Endodermal cell (in vitro differentiated cells): ENCODE measurements around the gene STARD6. TPM values are rescaled to one million over a fixed set of nuclear protein-coding genes. Genes with fewer than 3 reads are reported as not detected.
"Not testable (repeated sequence)": the region's sequence is repeated elsewhere in the genome, so short reads cannot be mapped to it uniquely, and the experiment has no call there.

ENCODE experiments used
- DNase-seq: peaks from one replicate; pipeline ENCODE4 v3.0.0-alpha.2; 2017
- H3K27ac ChIP-seq: 2 replicates; pipeline ENCODE4 v1.5.1; 2013; ENCODE audit warnings: mild to moderate bottlenecking, low read depth, low read length, moderate library complexity
- H3K27me3 ChIP-seq: 2 replicates; pipeline ENCODE4 v1.6.1; 2013; ENCODE audit warnings: mild to moderate bottlenecking, low read length, moderate library complexity; ENCODE audit not compliant: insufficient read depth, control insufficient read depth, poor library complexity, severe bottlenecking
- H3K36me3 ChIP-seq: 2 replicates; pipeline ENCODE4 v1.7.0; 2013; ENCODE audit warnings: mild to moderate bottlenecking, low read length, moderate library complexity; ENCODE audit not compliant: control insufficient read depth, insufficient read depth
- H3K4me1 ChIP-seq: one replicate; pipeline ENCODE4 v1.7.0; 2013; ENCODE audit warnings: low read length; ENCODE audit not compliant: control insufficient read depth, insufficient read depth
- H3K4me3 ChIP-seq: 2 replicates; pipeline ENCODE4 v1.5.1; 2013; ENCODE audit warnings: mild to moderate bottlenecking, low read length, moderate library complexity
- H3K9ac ChIP-seq: 2 replicates; pipeline ENCODE4 v1.6.1; 2013; ENCODE audit warnings: mild to moderate bottlenecking, low read length, moderate library complexity; ENCODE audit not compliant: poor library complexity, severe bottlenecking; ENCODE audit errors: extremely low read depth
- H3K9me3 ChIP-seq: 2 replicates; pipeline ENCODE4 v1.6.1; 2013; ENCODE audit warnings: mild to moderate bottlenecking, low read length, moderate library complexity; ENCODE audit not compliant: control insufficient read depth
- H3K27ac Mint-ChIP-seq: 2 replicates; pipeline ENCODE4 v1.8.0; 2020; ENCODE audit warnings: mixed read lengths
- H3K27me3 Mint-ChIP-seq: 2 replicates; pipeline ENCODE4 v1.8.0; 2021; ENCODE audit warnings: mild to moderate bottlenecking, mixed read lengths; ENCODE audit not compliant: insufficient read depth
- H3K36me3 Mint-ChIP-seq: 2 replicates; pipeline ENCODE4 v1.8.0; 2020; ENCODE audit warnings: low read depth, mixed read lengths
- H3K4me1 Mint-ChIP-seq: 2 replicates; pipeline ENCODE4 v1.8.0; 2020; ENCODE audit warnings: mixed read lengths
- H3K4me3 Mint-ChIP-seq: 2 replicates; pipeline ENCODE4 v1.8.0; 2020; ENCODE audit warnings: mild to moderate bottlenecking, moderate library complexity, mixed read lengths
- H3K9me3 Mint-ChIP-seq: 2 replicates; pipeline ENCODE4 v1.8.0; 2020; ENCODE audit warnings: mild to moderate bottlenecking, mixed read lengths
- CTCF ChIP-seq: fragments of 200-600 bp; sonication (generic); conservative IDR thresholded peaks from 2 replicates; pipeline ENCODE4 v1.5.0; 2021; ENCODE audit warnings: antibody characterized with exemption, mild to moderate bottlenecking
- WGBS, 2 experiments: methylation state at CpG; one replicate each; pipeline versions ENCODE4 v1.1.5 to v1.1.7; 2013; ENCODE audit warnings: missing lambda C conversion rate in 2 of 2, mixed read lengths in 1 of 2; ENCODE audit not compliant: insufficient coverage in 1 of 2, insufficient read length in 1 of 2; 5-methylcytosine and 5-hydroxymethylcytosine counted together
- total RNA-seq, 2 donors: library from RNA; stranded (reverse); fragmentation: NEBNext Ultra II Directional in 1 of 2; extraction: Animal tissue kit (Norgen Biotek cat#: 25700) in 1 of 2; gene quantifications; 2 replicates in 1 of 2; 3 replicates in 1 of 2; pipeline ENCODE4 v1.2.1, GENCODE V29; 2021

Gene STARD6
- total RNA-seq, 2 donors from 2014 or later = not detected

GRCh38 chr18:54323970-54324369 lies 33.7 kb downstream of the STARD6 start:
- H3K27ac Mint-ChIP-seq = no peak overlapping the region
- TF ChIP-seq CTCF = no peak
- H3K27me3 ChIP-seq = no peaks in the 10 kb centered on the region
- H3K4me3 ChIP-seq = no peak overlapping the region
- no peaks in the 10 kb centered on the region for H3K27me3 Mint-ChIP-seq
- no peaks in the 10 kb centered on the region for H3K36me3 ChIP-seq
- H3K9ac ChIP-seq = no peak overlapping the region
- no peak overlapping the region for H3K27ac ChIP-seq
- no peak for DNase-seq
- no peaks in the 10 kb centered on the region for H3K9me3 Mint-ChIP-seq
- H3K4me1 Mint-ChIP-seq = no peaks in the 10 kb centered on the region
- H3K4me3 Mint-ChIP-seq = no peak overlapping the region
- H3K9me3 ChIP-seq = no peaks in the 10 kb centered on the region
- 98% methylated on average over 2 of the region's 2 CpGs; no CpG with 5 or more reads in 1 of the 2 experiments for WGBS, 2 experiments
- no peaks in the 10 kb centered on the region for H3K36me3 Mint-ChIP-seq
- no peaks in the 10 kb centered on the region for H3K4me1 ChIP-seq

DNA sequence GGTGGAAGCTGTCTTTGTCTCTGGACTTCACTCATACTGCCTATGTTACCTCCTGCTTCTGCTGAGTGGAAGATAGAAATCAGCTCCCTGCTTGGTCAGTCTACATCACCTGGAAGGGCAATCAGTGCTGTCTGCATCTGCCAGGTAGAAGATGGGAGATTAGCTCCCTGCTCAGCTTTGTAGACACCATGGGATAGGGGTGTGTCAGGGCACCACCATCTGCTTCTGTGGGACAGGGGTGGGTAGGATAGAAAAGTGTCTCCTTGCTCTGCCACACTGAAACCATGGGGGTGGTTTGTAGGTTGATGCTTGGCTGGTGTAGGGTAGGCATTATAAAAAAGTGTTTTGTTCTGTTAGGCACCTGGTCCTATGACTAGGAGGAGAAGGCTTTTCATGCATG lies 34.1 kb downstream of the STARD6 start:
- H3K27me3 Mint-ChIP-seq = no peaks in the 10 kb centered on the region
- H3K36me3 ChIP-seq = no peaks in the 10 kb centered on the region
- no peak overlapping the region for H3K4me3 Mint-ChIP-seq
- no peak overlapping the region for H3K27ac Mint-ChIP-seq
- H3K36me3 Mint-ChIP-seq = no peaks in the 10 kb centered on the region
- H3K9me3 Mint-ChIP-seq = no peaks in the 10 kb centered on the region
- H3K4me1 ChIP-seq = no peaks in the 10 kb centered on the region
- no peak overlapping the region for H3K9ac ChIP-seq
- no peak overlapping the region for H3K4me3 ChIP-seq
- H3K9me3 ChIP-seq = no peaks in the 10 kb centered on the region
- H3K27me3 ChIP-seq = no peaks in the 10 kb centered on the region
- no peak overlapping the region for H3K27ac ChIP-seq
- no peaks in the 10 kb centered on the region for H3K4me1 Mint-ChIP-seq
- DNase-seq = no peak
- TF ChIP-seq CTCF = no peak

DNA sequence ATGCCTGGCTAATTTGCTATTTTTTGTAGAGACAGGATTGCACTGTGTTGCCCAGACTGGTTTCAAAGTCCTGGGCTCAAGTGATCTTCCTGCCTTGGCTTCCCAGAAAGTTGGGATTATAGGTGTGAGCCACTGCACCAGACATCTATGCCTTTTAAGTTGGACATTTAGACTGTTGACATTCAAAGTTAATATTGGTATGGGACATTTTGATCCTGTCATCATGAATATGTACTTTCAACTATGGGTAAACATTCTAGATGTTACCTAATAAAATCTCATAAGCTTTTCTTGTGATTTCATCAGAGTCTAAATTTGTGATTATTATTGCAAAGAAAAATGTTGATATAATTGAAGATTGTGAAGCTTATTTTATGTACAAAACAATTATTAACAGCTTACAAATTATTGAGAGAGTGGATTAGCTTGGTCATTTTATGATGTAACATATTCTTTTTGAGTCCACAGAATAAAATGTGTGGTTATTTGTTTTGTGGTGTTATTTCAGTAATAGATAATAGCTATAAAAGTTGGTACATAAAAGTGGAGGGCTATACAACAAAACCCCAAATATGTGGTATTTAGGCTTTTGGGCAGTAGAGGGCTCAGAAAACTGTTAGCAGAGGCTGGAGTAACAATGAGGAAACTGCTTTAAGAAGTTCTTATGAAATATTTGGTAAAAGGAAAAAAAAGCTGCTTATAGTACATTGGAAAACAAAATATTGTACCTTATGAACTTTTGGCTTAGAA lies 41.4 kb downstream of the STARD6 start:
- Histone ChIP-seq H3K4me3 (no peak overlapping the region), H3K4me1 (no peaks in the 10 kb centered on the region), H3K9me3 (no peaks in the 10 kb centered on the region), H3K27me3 (no peaks in the 10 kb centered on the region), H3K27ac (no peak overlapping the region), H3K36me3 (no peaks in the 10 kb centered on the region), H3K9ac (no peak overlapping the region)
- Mint-ChIP-seq H3K36me3 (no peaks in the 10 kb centered on the region), H3K27ac (no peak overlapping the region), H3K4me1 (no peaks in the 10 kb centered on the region), H3K9me3 (no peaks in the 10 kb centered on the region), H3K4me3 (no peak overlapping the region), H3K27me3 (no peaks in the 10 kb centered on the region)
- no peak for DNase-seq
- TF ChIP-seq CTCF = peak; percentile 21

GRCh38 chr18:54309564-54309963 lies 48.1 kb downstream of the STARD6 start:
- H3K36me3 Mint-ChIP-seq, H3K36me3 ChIP-seq, DNase-seq, H3K4me1 Mint-ChIP-seq, H3K27ac ChIP-seq, H3K9me3 ChIP-seq, H3K4me3 Mint-ChIP-seq, H3K27me3 ChIP-seq, H3K9me3 Mint-ChIP-seq, H3K4me3 ChIP-seq, H3K4me1 ChIP-seq, H3K9ac ChIP-seq, H3K27me3 Mint-ChIP-seq, H3K27ac Mint-ChIP-seq: not testable (repeated sequence)
- WGBS, 2 experiments = 86 to 94% methylated on average over 4 to 8 of the region's 8 CpGs
